Natural killer cell (primary cell): ENCODE results near the gene LHFPL2. TPM values are rescaled to one million over a fixed set of nuclear protein-coding genes. Genes with fewer than 3 reads are reported as not detected.

Experiments
- ATAC-seq, 3 donors: fragments of 150-1000 bp in 2 of 3; fragments of 200-7000 bp in 1 of 3; cut with Tn5 transposase; 1 replicate in 1 of 3; 2 replicates in 2 of 3; pipeline ENCODE4 v1.10.0; 2021; ENCODE audit warnings: mild to moderate bottlenecking in 2 of 3, moderate library complexity in 2 of 3
- DNase-seq, 2 donors: peaks; one replicate each; pipeline versions ENCODE4 v3.0.0 to v3.0.0-alpha.2; 2013 to 2021; ENCODE audit warnings: mixed read lengths in 1 of 2
- H3K27ac ChIP-seq: one replicate; pipeline ENCODE4 v1.5.1; 2013; ENCODE audit warnings: mild to moderate bottlenecking, low read length
- H3K27me3 ChIP-seq: one replicate; pipeline ENCODE4 v1.6.1; 2013; ENCODE audit warnings: low read length; ENCODE audit not compliant: control insufficient read depth, insufficient read depth
- H3K36me3 ChIP-seq: one replicate; pipeline ENCODE4 v1.6.1; 2013; ENCODE audit warnings: low read length; ENCODE audit not compliant: control insufficient read depth, insufficient read depth
- H3K4me1 ChIP-seq: one replicate; pipeline ENCODE4 v1.6.1; 2013; ENCODE audit warnings: low read length; ENCODE audit not compliant: control insufficient read depth, insufficient read depth
- H3K4me3 ChIP-seq: one replicate; pipeline ENCODE4 v1.5.1; 2013; ENCODE audit warnings: low read length
- H3K9me3 ChIP-seq: one replicate; pipeline ENCODE4 v1.6.1; 2013; ENCODE audit warnings: low read length; ENCODE audit not compliant: control insufficient read depth, insufficient read depth
- H3K27ac Mint-ChIP-seq, 2 donors: one replicate each; pipeline ENCODE4 v1.8.0; 2022; ENCODE audit warnings: mild to moderate bottlenecking in 2 of 2, mixed read lengths in 2 of 2, moderate library complexity in 1 of 2
- H3K27me3 Mint-ChIP-seq, 2 donors: one replicate each; pipeline ENCODE4 v1.8.0; 2022; ENCODE audit warnings: low read depth in 2 of 2, mixed read lengths in 2 of 2
- H3K36me3 Mint-ChIP-seq: one replicate; pipeline ENCODE4 v1.8.0; 2022; ENCODE audit warnings: mixed read lengths
- H3K4me1 Mint-ChIP-seq, 2 donors: one replicate each; pipeline ENCODE4 v1.8.0; 2022; ENCODE audit warnings: mixed read lengths in 2 of 2
- H3K4me3 Mint-ChIP-seq: one replicate; pipeline ENCODE4 v1.8.0; 2022; ENCODE audit warnings: mild to moderate bottlenecking, moderate library complexity, mixed read lengths
- H3K9me3 Mint-ChIP-seq, 2 donors: one replicate each; pipeline ENCODE4 v1.8.0; 2022; ENCODE audit warnings: mixed read lengths in 2 of 2
- WGBS: methylation state at CpG from one replicate; pipeline ENCODE4 v1.1.7; 2013; ENCODE audit warnings: missing lambda C conversion rate; ENCODE audit not compliant: insufficient coverage; 5-methylcytosine and 5-hydroxymethylcytosine counted together
- intact Hi-C: fragments of 100-400 bp; cut with micrococcal nuclease; formaldehyde crosslinking; loops from one replicate; pipeline ENCODE4 v1.14.2; 2022
- total RNA-seq, 4 donors: library from RNA; stranded (reverse); fragments of 120-200 nt in 1 of 4; gene quantifications; one replicate each; pipeline versions ENCODE4 v1.2.3 to v1.2.4, GENCODE V29; 2013 to 2022
- TF ChIP-seq, protein P1 (sequence below): fragments of 200-600 bp; IDR thresholded peaks from one replicate; pipeline ENCODE4 v1.8.0; 2022; ENCODE audit warnings: antibody characterized with exemption

Gene LHFPL2
- total RNA-seq, 3 donors from 2014 or later (not counting 1 experiment from before 2014, with no cell fraction given) = 0.85 to 1.9 (median 1.00) TPM

DNA sequence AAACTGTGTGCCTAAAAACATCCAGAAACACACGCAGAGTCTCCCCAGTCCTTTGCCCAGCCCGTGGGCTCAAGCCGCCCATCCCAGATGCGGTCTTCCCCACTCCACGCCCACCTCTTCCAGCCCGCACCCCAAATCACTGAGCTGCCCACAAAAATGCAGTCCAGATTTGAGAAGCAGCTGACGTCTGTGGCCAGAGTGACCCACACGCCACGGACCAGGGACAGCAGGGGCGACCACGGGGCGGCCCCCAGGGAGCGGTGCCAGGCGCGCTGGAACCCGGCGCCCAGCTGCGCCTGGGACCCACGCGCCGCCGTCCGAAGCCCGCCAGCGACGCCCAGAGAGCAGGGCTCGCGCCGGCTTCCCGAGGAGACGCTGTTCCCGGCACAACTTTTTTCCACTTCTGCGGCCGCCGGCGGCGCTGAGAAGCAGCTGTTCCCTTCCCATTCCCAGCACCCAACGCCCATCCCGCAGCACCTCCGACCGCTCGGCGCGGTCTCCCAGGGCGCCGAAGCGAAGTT is 674 bp downstream of the LHFPL2 start:
- Histone ChIP-seq H3K36me3 (no peaks in the 10 kb centered on the region), H3K4me1 (peaks cover 10% of the 10 kb centered on the region), H3K27ac (no peak overlapping the region), H3K9me3 (no peaks in the 10 kb centered on the region), H3K4me3 (peak overlapping the region; percentile 1), H3K27me3 (peaks cover 14% of the 10 kb centered on the region)
- Mint-ChIP-seq H3K27me3 (peaks cover 27 to 34% of the 10 kb centered on the region in 2 donors), H3K4me3 (peak overlapping the region; percentile 81), H3K27ac (no peak overlapping the region), H3K4me1 (peaks cover 9 to 22% of the 10 kb centered on the region in 2 donors), H3K9me3 (no peaks in the 10 kb centered on the region), H3K36me3 (no peaks in the 10 kb centered on the region)
- TF ChIP-seq, protein P1, sequence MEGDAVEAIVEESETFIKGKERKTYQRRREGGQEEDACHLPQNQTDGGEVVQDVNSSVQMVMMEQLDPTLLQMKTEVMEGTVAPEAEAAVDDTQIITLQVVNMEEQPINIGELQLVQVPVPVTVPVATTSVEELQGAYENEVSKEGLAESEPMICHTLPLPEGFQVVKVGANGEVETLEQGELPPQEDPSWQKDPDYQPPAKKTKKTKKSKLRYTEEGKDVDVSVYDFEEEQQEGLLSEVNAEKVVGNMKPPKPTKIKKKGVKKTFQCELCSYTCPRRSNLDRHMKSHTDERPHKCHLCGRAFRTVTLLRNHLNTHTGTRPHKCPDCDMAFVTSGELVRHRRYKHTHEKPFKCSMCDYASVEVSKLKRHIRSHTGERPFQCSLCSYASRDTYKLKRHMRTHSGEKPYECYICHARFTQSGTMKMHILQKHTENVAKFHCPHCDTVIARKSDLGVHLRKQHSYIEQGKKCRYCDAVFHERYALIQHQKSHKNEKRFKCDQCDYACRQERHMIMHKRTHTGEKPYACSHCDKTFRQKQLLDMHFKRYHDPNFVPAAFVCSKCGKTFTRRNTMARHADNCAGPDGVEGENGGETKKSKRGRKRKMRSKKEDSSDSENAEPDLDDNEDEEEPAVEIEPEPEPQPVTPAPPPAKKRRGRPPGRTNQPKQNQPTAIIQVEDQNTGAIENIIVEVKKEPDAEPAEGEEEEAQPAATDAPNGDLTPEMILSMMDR = no peak
- ATAC-seq (peak in 2 of 3 donors; percentile 15 to 16), DNase-seq (no peak)
- under 1% methylated on average over 47 of the region's 47 CpGs for WGBS
- intact Hi-C loops = no loop called here

DNA sequence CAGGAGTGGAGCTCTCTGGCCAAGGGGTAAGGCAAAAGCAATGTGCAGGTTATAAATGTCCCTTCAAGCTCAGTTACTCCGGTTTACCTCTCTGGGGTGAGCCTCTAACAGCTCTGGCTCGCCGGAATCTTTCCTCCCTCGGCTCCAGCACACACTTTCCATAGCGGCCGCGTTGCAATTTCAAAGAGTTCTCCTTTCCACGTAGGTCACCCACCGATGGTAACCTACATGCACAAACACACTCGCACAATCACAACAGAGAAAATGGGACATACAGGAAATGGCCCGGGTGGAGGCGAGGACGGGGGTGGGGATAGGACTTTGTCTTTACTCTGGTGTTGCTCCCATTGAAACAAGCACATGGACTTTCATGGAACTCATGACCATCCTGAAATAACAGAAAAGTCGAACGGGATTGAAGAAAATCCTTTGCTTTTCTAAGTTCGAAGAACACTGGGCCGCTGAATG is 1.2 kb downstream of the LHFPL2 start:
- H3K27ac Mint-ChIP-seq = no peak overlapping the region
- ATAC-seq = no peak

GRCh38 chr5:78644741-78645300 is 3.8 kb downstream of the LHFPL2 start:
- Mint-ChIP-seq H3K9me3 (no peaks in the 10 kb centered on the region), H3K4me3 (no peak overlapping the region), H3K27me3 (peaks cover 23 to 27% of the 10 kb centered on the region in 2 donors), H3K36me3 (no peaks in the 10 kb centered on the region), H3K4me1 (peaks cover 9 to 20% of the 10 kb centered on the region in 2 donors), H3K27ac (no peak overlapping the region)
- H3K36me3 ChIP-seq = no peaks in the 10 kb centered on the region
- WGBS = 60% methylated on average over 2 of the region's 2 CpGs
- H3K4me3 ChIP-seq = no peak overlapping the region
- H3K27ac ChIP-seq = no peak overlapping the region
- peaks cover 14% of the 10 kb centered on the region for H3K27me3 ChIP-seq
- H3K4me1 ChIP-seq = peaks cover 10% of the 10 kb centered on the region
- intact Hi-C loops = no loop called here
- TF ChIP-seq, protein P1 = no peak
- H3K9me3 ChIP-seq = no peaks in the 10 kb centered on the region
- ATAC-seq (no peak), DNase-seq (no peak)

More for the DNA sequence above, 1.2 kb downstream of the LHFPL2 start:
- Mint-ChIP-seq H3K4me3 (peak overlapping the region; percentile 81), H3K36me3 (no peaks in the 10 kb centered on the region), H3K9me3 (no peaks in the 10 kb centered on the region), H3K4me1 (peaks cover 9 to 22% of the 10 kb centered on the region in 2 donors), H3K27me3 (peaks cover 27 to 34% of the 10 kb centered on the region in 2 donors)
- Histone ChIP-seq H3K36me3 (no peaks in the 10 kb centered on the region), H3K4me1 (peaks cover 10% of the 10 kb centered on the region), H3K4me3 (no peak overlapping the region), H3K27ac (no peak overlapping the region), H3K9me3 (no peaks in the 10 kb centered on the region), H3K27me3 (peaks cover 14% of the 10 kb centered on the region)
- intact Hi-C loops = no loop called here
- TF ChIP-seq, protein P1 = no peak
- no peak for DNase-seq
- WGBS = 2% methylated on average over 14 of the region's 17 CpGs
